Measurements from ENCODE around the gene VANGL1. TPM values are rescaled to one million over a fixed set of nuclear protein-coding genes. Genes with fewer than 3 reads are reported as not detected.
A peak's percentile ranks its signal among the peaks of the same experiment; 100 is the strongest.

Gene VANGL1
- total RNA-seq, 1 donor from 2014 or later: 15.3 TPM

DNA sequence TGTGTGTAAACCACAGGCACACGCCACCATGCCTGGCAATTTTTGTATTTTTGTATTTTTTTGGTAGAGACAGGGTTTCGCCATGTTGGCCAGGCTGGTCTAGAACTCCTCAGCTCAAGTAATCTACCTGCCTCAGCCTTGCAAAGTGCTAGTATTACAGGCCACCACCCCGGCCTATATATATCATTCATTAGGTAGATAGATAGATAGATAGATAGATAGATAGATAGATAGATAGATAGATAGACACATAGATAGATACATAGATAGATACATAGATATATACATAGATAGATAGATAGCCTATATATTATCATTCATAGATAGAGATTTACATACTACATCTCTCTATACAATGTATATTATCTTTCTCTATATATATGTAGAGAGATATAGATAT lies 46.0 kb downstream of the VANGL1 start:
- H3K36me3 ChIP-seq (ENCODE audit: control insufficient read depth, insufficient read depth, low read length): peaks cover 20% of the 10 kb centered on the region
- TF ChIP-seq CTCF (IDR thresholded peaks at IDR 0.05; ENCODE audit: insufficient read depth, low read length, severe bottlenecking): no peak
- FAIRE-seq: no peak

DNA sequence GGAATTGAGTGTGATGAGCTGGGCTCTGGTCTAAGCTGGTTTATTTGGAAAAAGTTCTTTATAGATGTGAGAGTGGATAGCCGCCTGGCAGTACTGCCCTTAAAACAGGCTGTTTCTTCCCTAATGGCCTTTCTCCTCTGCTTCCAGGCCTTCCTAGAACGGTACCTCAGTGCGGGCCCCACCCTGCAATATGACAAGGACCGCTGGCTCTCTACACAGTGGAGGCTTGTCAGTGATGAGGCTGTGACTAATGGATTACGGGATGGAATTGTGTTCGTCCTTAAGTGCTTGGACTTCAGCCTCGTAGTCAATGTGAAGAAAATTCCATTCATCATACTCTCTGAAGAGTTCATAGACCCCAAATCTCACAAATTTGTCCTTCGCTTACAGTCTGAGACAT lies 49.2 kb downstream of the VANGL1 start:
- FAIRE-seq: peak; percentile 47
- Histone ChIP-seq H3K27me3 (ENCODE audit: control insufficient read depth, insufficient read depth, low read length) (no peaks in the 10 kb centered on the region), H3K36me3 (ENCODE audit: control insufficient read depth, insufficient read depth, low read length) (peaks cover 8% of the 10 kb centered on the region), H3K4me3 (ENCODE audit: low read depth, low read length) (no peak overlapping the region)
- no peak for TF ChIP-seq CTCF (IDR thresholded peaks at IDR 0.05; ENCODE audit: insufficient read depth, low read length, severe bottlenecking)
- no peak for DNase-seq (ENCODE audit: low read depth)

More for the DNA sequence above, 46.0 kb downstream of the VANGL1 start:
- no peak overlapping the region for H3K4me3 ChIP-seq (ENCODE audit: low read depth, low read length)
- no peak for DNase-seq (ENCODE audit: low read depth)
- no peaks in the 10 kb centered on the region for H3K27me3 ChIP-seq (ENCODE audit: control insufficient read depth, insufficient read depth, low read length)

DNA sequence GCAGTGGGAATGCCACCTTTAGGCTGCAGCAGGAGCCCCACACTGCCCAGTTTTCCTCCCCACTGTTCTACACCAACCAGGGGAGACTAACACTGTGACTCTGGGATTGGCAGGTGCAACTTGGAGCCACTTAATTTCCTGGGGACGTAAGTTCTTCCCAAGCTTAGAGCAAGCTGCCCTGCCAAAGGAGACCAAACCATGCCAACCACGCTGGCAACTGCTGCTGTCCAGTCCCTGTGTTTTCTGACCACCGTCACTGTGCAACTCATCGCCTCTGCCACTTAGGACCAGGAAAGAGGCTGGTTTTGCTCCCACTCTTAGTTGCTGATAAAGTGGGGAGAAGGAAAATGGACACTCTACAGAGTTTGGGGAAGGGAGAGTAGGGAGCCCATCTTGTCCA lies 50.5 kb downstream of the VANGL1 start:
- no peaks in the 10 kb centered on the region for H3K27me3 ChIP-seq (ENCODE audit: control insufficient read depth, insufficient read depth, low read length)
- no peak for TF ChIP-seq CTCF (IDR thresholded peaks at IDR 0.05; ENCODE audit: insufficient read depth, low read length, severe bottlenecking)
- FAIRE-seq (no peak), DNase-seq (ENCODE audit: low read depth) (no peak)
- H3K36me3 ChIP-seq (ENCODE audit: control insufficient read depth, insufficient read depth, low read length): peaks cover 6% of the 10 kb centered on the region
- H3K4me3 ChIP-seq (ENCODE audit: low read depth, low read length): no peak overlapping the region

DNA sequence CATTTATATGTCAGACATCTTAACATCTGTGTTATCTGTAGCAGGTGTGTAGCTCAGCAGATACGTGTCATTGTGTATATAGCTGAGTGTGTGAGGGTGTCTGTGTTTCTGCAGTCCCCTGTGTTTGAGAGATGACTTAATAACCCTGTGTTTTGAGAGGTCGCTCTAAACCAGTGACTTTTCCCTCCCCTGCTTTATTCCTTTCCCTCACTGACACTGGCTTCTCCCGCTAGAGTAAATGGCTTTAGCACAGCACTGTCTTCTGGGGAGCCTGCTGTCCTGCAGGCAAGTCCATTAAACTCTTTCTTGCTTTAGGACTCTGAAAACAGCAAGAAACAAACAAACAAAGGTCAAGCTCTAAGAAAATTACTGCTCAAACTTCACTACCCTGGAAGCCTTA lies 53.0 kb downstream of the VANGL1 start:
- TF ChIP-seq CTCF (IDR thresholded peaks at IDR 0.05; ENCODE audit: insufficient read depth, low read length, severe bottlenecking): no peak
- H3K27me3 ChIP-seq (ENCODE audit: control insufficient read depth, insufficient read depth, low read length): no peaks in the 10 kb centered on the region
- FAIRE-seq (no peak), DNase-seq (ENCODE audit: low read depth) (no peak)
- no peak overlapping the region for H3K4me3 ChIP-seq (ENCODE audit: low read depth, low read length)
- H3K36me3 ChIP-seq (ENCODE audit: control insufficient read depth, insufficient read depth, low read length): peaks cover 6% of the 10 kb centered on the region

GRCh38 chr1:115697619-115698018 lies 55.8 kb downstream of the VANGL1 start:
- no peak for DNase-seq (ENCODE audit: low read depth)
- Histone ChIP-seq H3K4me3 (ENCODE audit: low read depth, low read length) (no peak overlapping the region), H3K36me3 (ENCODE audit: control insufficient read depth, insufficient read depth, low read length) (no peaks in the 10 kb centered on the region), H3K27me3 (ENCODE audit: control insufficient read depth, insufficient read depth, low read length) (no peaks in the 10 kb centered on the region)
- no peak for FAIRE-seq
- TF ChIP-seq CTCF (IDR thresholded peaks at IDR 0.05; ENCODE audit: insufficient read depth, low read length, severe bottlenecking): no peak

- no peak for TF ChIP-seq CTCF (IDR thresholded peaks at IDR 0.05; ENCODE audit: insufficient read depth, low read length, severe bottlenecking)
Observed at GRCh38 chr1:115701090-115701489, 59.3 kb downstream of the VANGL1 start.

More at GRCh38 chr1:115701090-115701489, 59.3 kb downstream of the VANGL1 start:
- FAIRE-seq: no peak
- H3K36me3 ChIP-seq (ENCODE audit: control insufficient read depth, insufficient read depth, low read length): no peaks in the 10 kb centered on the region
- no peak overlapping the region for H3K4me3 ChIP-seq (ENCODE audit: low read depth, low read length)
- no peaks in the 10 kb centered on the region for H3K27me3 ChIP-seq (ENCODE audit: control insufficient read depth, insufficient read depth, low read length)
- no peak for DNase-seq (ENCODE audit: low read depth)
